ENCODE measurements around the gene TRPM2.

- TF ChIP-seq CTCF (IDR thresholded peaks at IDR 0.05) (no peak), POLR2AphosphoS5 (IDR thresholded peaks at IDR 0.05) (no peak), POLR2A (IDR thresholded peaks at IDR 0.05) (no peak)
Measured at GRCh38 chr21:44456214-44456914, 102.9 kb downstream of the TRPM2 start.

Measured in prostate gland (tissue), 2 donors.